ENCODE measurements around the gene FMO1.

The FMO1 gene

GRCh38 chr1:171243878-171244277 lies 4.4 kb upstream of the FMO1 start:
- Histone ChIP-seq H2AK5ac (ENCODE audit: low read length, severe bottlenecking) (no peak overlapping the region), H3K14ac (ENCODE audit: low read length in 2 of 2) (no peak overlapping the region), H2AFZ (ENCODE audit: low read depth, low read length) (no peak overlapping the region), H3K27me3 (ENCODE audit: control insufficient read depth in 1 of 2, insufficient read depth in 1 of 2, low read length in 2 of 2) (peaks cover 0 to 15% of the 10 kb centered on the region in 2 experiments), H4K91ac (ENCODE audit: low read length) (no peak overlapping the region), H3K9me3 (ENCODE audit: control insufficient read depth, low read length) (peaks cover 9% of the 10 kb centered on the region), H2BK12ac (ENCODE audit: low read length in 2 of 2) (no peak overlapping the region), H3K79me1 (replicated peaks; ENCODE audit: low read length, poor library complexity, severe bottlenecking) (no peaks in the 10 kb centered on the region), H3K36me3 (ENCODE audit: control insufficient read depth in 1 of 2, insufficient read depth in 2 of 2, low read depth in 1 of 2, low read length in 2 of 2) (no peaks in the 10 kb centered on the region), H3K4ac (ENCODE audit: low read depth in 1 of 2, low read length in 2 of 2) (no peak overlapping the region), H3K23ac (ENCODE audit: low read length in 2 of 2) (no peak overlapping the region), H3K18ac (ENCODE audit: low read depth in 1 of 2, low read length in 2 of 2) (no peak overlapping the region), H3K4me2 (ENCODE audit: low read length, poor library complexity, severe bottlenecking) (no peak overlapping the region), H3K9ac (ENCODE audit: low read length) (no peak overlapping the region), H4K8ac (ENCODE audit: low read length) (no peak overlapping the region), H2BK5ac (ENCODE audit: low read depth, low read length, poor library complexity, severe bottlenecking) (no peak overlapping the region), H3K4me1 (ENCODE audit: control insufficient read depth, insufficient read depth, low read depth, low read length) (no peaks in the 10 kb centered on the region), H3K4me3 (ENCODE audit: insufficient read depth in 1 of 2, low read depth in 1 of 2, low read length in 2 of 2) (no peak overlapping the region), H2BK15ac (ENCODE audit: low read depth, poor library complexity, severe bottlenecking) (no peak overlapping the region), H3K27ac (ENCODE audit: low read length, poor library complexity, severe bottlenecking) (no peak overlapping the region), H2BK120ac (ENCODE audit: low read depth, low read length) (no peak overlapping the region)
- WGBS = 90% methylated on average over 3 of the region's 4 CpGs
- no peak for DNase-seq

GRCh38 chr1:171245458-171246064 lies 2.7 kb upstream of the FMO1 start:
- Histone ChIP-seq H3K14ac (ENCODE audit: low read length in 2 of 2) (no peak overlapping the region), H3K4me1 (ENCODE audit: control insufficient read depth, insufficient read depth, low read depth, low read length) (no peaks in the 10 kb centered on the region)
- WGBS = 23% methylated on average over 4 of the region's 6 CpGs

GRCh38 chr1:171247501-171247900 lies 793 bp upstream of the FMO1 start:
- Histone ChIP-seq H3K4me3 (ENCODE audit: insufficient read depth in 1 of 2, low read depth in 1 of 2, low read length in 2 of 2) (no peak overlapping the region), H2BK12ac (ENCODE audit: low read length in 2 of 2) (no peak overlapping the region), H4K8ac (ENCODE audit: low read length) (no peak overlapping the region), H3K9ac (ENCODE audit: low read length) (no peak overlapping the region), H3K9me3 (ENCODE audit: control insufficient read depth, low read length) (no peaks in the 10 kb centered on the region), H3K36me3 (ENCODE audit: control insufficient read depth in 1 of 2, insufficient read depth in 2 of 2, low read depth in 1 of 2, low read length in 2 of 2) (no peaks in the 10 kb centered on the region), H2AK5ac (ENCODE audit: low read length, severe bottlenecking) (no peak overlapping the region), H2BK5ac (ENCODE audit: low read depth, low read length, poor library complexity, severe bottlenecking) (no peak overlapping the region), H3K18ac (ENCODE audit: low read depth in 1 of 2, low read length in 2 of 2) (no peak overlapping the region), H2AFZ (ENCODE audit: low read depth, low read length) (no peak overlapping the region), H2BK15ac (ENCODE audit: low read depth, poor library complexity, severe bottlenecking) (no peak overlapping the region), H3K27me3 (ENCODE audit: control insufficient read depth in 1 of 2, insufficient read depth in 1 of 2, low read length in 2 of 2) (peaks cover 0 to 33% of the 10 kb centered on the region in 2 experiments), H3K27ac (ENCODE audit: low read length, poor library complexity, severe bottlenecking) (no peak overlapping the region), H3K4me2 (ENCODE audit: low read length, poor library complexity, severe bottlenecking) (no peak overlapping the region), H3K23ac (ENCODE audit: low read length in 2 of 2) (no peak overlapping the region), H3K4ac (ENCODE audit: low read depth in 1 of 2, low read length in 2 of 2) (no peak overlapping the region), H2BK120ac (ENCODE audit: low read depth, low read length) (no peak overlapping the region), H4K91ac (ENCODE audit: low read length) (no peak overlapping the region), H3K4me1 (ENCODE audit: control insufficient read depth, insufficient read depth, low read depth, low read length) (peaks cover 5% of the 10 kb centered on the region), H3K14ac (ENCODE audit: low read length in 2 of 2) (no peak overlapping the region), H3K79me1 (replicated peaks; ENCODE audit: low read length, poor library complexity, severe bottlenecking) (no peaks in the 10 kb centered on the region)
- no peak for DNase-seq
- WGBS = 77% methylated on average over 4 of the region's 4 CpGs

More at GRCh38 chr1:171245458-171246064, 2.7 kb upstream of the FMO1 start:
- no peak overlapping the region for H3K9ac ChIP-seq (ENCODE audit: low read length)
- H2AFZ ChIP-seq (ENCODE audit: low read depth, low read length) = no peak overlapping the region
- H3K18ac ChIP-seq (ENCODE audit: low read depth in 1 of 2, low read length in 2 of 2) = no peak overlapping the region
- no peak overlapping the region for H3K27ac ChIP-seq (ENCODE audit: low read length, poor library complexity, severe bottlenecking)
- no peak overlapping the region for H3K4me2 ChIP-seq (ENCODE audit: low read length, poor library complexity, severe bottlenecking)
- H2BK15ac ChIP-seq (ENCODE audit: low read depth, poor library complexity, severe bottlenecking) = no peak overlapping the region
- H2BK120ac ChIP-seq (ENCODE audit: low read depth, low read length) = no peak overlapping the region
- H3K9me3 ChIP-seq (ENCODE audit: control insufficient read depth, low read length) = peaks cover 2% of the 10 kb centered on the region
- no peak overlapping the region for H4K8ac ChIP-seq (ENCODE audit: low read length)
- DNase-seq = peak; percentile 37
- no peak overlapping the region for H3K23ac ChIP-seq (ENCODE audit: low read length in 2 of 2)
- no peaks in the 10 kb centered on the region for H3K36me3 ChIP-seq (ENCODE audit: control insufficient read depth in 1 of 2, insufficient read depth in 2 of 2, low read depth in 1 of 2, low read length in 2 of 2)
- no peak overlapping the region for H2BK5ac ChIP-seq (ENCODE audit: low read depth, low read length, poor library complexity, severe bottlenecking)
- no peak overlapping the region for H2AK5ac ChIP-seq (ENCODE audit: low read length, severe bottlenecking)
- H2BK12ac ChIP-seq (ENCODE audit: low read length in 2 of 2) = no peak overlapping the region
- peaks cover 0 to 21% of the 10 kb centered on the region in 2 experiments for H3K27me3 ChIP-seq (ENCODE audit: control insufficient read depth in 1 of 2, insufficient read depth in 1 of 2, low read length in 2 of 2)
- H3K4ac ChIP-seq (ENCODE audit: low read depth in 1 of 2, low read length in 2 of 2) = no peak overlapping the region
- no peak overlapping the region for H3K4me3 ChIP-seq (ENCODE audit: insufficient read depth in 1 of 2, low read depth in 1 of 2, low read length in 2 of 2)
- H3K79me1 ChIP-seq (replicated peaks; ENCODE audit: low read length, poor library complexity, severe bottlenecking) = no peaks in the 10 kb centered on the region
- H4K91ac ChIP-seq (ENCODE audit: low read length) = no peak overlapping the region

GRCh38 chr1:171248841-171249240 lies 547 bp downstream of the FMO1 start:
- no CpG with 5 or more reads among the region's 1 CpG for WGBS
- H2BK12ac ChIP-seq (ENCODE audit: low read length in 2 of 2) = no peak overlapping the region
- no peak overlapping the region for H3K14ac ChIP-seq (ENCODE audit: low read length in 2 of 2)
- peaks cover 0 to 35% of the 10 kb centered on the region in 2 experiments for H3K27me3 ChIP-seq (ENCODE audit: control insufficient read depth in 1 of 2, insufficient read depth in 1 of 2, low read length in 2 of 2)
- no peaks in the 10 kb centered on the region for H3K9me3 ChIP-seq (ENCODE audit: control insufficient read depth, low read length)
- H4K91ac ChIP-seq (ENCODE audit: low read length) = no peak overlapping the region
- peaks cover 5% of the 10 kb centered on the region for H3K4me1 ChIP-seq (ENCODE audit: control insufficient read depth, insufficient read depth, low read depth, low read length)
- no peaks in the 10 kb centered on the region for H3K79me1 ChIP-seq (replicated peaks; ENCODE audit: low read length, poor library complexity, severe bottlenecking)
- H3K4ac ChIP-seq (ENCODE audit: low read depth in 1 of 2, low read length in 2 of 2) = no peak overlapping the region
- H3K18ac ChIP-seq (ENCODE audit: low read depth in 1 of 2, low read length in 2 of 2) = no peak overlapping the region
- no peak overlapping the region for H2BK5ac ChIP-seq (ENCODE audit: low read depth, low read length, poor library complexity, severe bottlenecking)
- no peak overlapping the region for H3K9ac ChIP-seq (ENCODE audit: low read length)
- H2AFZ ChIP-seq (ENCODE audit: low read depth, low read length) = no peak overlapping the region
- H4K8ac ChIP-seq (ENCODE audit: low read length) = no peak overlapping the region
- no peak for DNase-seq
- H3K23ac ChIP-seq (ENCODE audit: low read length in 2 of 2) = no peak overlapping the region
- no peak overlapping the region for H2AK5ac ChIP-seq (ENCODE audit: low read length, severe bottlenecking)
- no peaks in the 10 kb centered on the region for H3K36me3 ChIP-seq (ENCODE audit: control insufficient read depth in 1 of 2, insufficient read depth in 2 of 2, low read depth in 1 of 2, low read length in 2 of 2)
- H2BK15ac ChIP-seq (ENCODE audit: low read depth, poor library complexity, severe bottlenecking) = no peak overlapping the region
- no peak overlapping the region for H2BK120ac ChIP-seq (ENCODE audit: low read depth, low read length)
- no peak overlapping the region for H3K4me3 ChIP-seq (ENCODE audit: insufficient read depth in 1 of 2, low read depth in 1 of 2, low read length in 2 of 2)
- no peak overlapping the region for H3K27ac ChIP-seq (ENCODE audit: low read length, poor library complexity, severe bottlenecking)
- H3K4me2 ChIP-seq (ENCODE audit: low read length, poor library complexity, severe bottlenecking) = no peak overlapping the region
